Hematopoietic multipotent progenitor cell (in vitro differentiated cells): ENCODE data around the gene ANKRD17. TPM values are rescaled to one million over a fixed set of nuclear protein-coding genes. Genes with fewer than 3 reads are reported as not detected.
"Not testable (repeated sequence)": the region's sequence is repeated elsewhere in the genome, so short reads cannot be mapped to it uniquely, and the experiment has no call there.

ENCODE experiments used
- DNase-seq, 3 donors: peaks; one replicate each; pipeline ENCODE4 v3.0.0-alpha.2; 2011 to 2015; ENCODE audit warnings: low read depth in 2 of 3, low spot score in 2 of 3
- total RNA-seq: library from RNA; depleted of rRNA; stranded (reverse); fragments of >200 nt; gene quantifications from one replicate; pipeline ENCODE4 v1.2.3, GENCODE V29; 2012

The ANKRD17 gene
- total RNA-seq, 1 donor: 58.4 TPM

DNA sequence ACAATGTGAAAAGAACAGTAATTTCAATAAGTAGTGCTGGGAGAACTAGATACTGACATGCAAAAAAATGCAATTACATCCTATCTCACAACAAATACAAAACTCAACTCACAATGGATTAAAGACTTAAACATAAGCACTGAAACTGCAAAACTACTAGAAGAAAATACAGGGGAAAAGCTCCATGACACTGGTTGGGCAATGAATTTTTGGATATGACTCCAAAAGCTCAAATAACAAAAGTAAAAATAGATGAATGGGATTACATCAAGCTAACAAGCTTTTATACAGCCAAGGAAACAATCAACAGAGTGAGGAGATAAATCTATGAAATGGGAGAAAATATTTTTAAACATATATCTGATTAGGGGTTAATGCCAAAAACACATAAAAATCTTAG is 53.1 kb downstream of the ANKRD17 start:
- no peak for DNase-seq

DNA sequence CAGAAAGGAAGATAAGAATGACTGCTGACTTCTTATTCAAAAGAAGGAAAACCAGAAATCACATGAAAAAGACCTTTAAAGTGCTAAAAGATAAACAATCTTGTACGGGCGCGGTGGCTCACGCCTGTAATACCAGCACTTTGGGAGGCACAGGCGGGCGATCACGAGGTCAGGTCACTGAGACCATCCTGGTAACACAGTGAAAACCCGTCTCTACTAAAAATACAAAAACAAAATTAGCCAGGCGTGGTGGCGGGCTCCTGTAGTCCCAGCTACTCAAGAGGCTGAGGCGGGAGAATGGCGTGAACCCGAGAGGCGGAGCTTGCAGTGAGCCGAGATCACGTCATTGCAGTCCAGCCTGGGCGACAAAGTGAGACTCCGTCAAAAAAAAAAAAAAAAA is 54.6 kb downstream of the ANKRD17 start:
- not testable (repeated sequence) for DNase-seq

DNA sequence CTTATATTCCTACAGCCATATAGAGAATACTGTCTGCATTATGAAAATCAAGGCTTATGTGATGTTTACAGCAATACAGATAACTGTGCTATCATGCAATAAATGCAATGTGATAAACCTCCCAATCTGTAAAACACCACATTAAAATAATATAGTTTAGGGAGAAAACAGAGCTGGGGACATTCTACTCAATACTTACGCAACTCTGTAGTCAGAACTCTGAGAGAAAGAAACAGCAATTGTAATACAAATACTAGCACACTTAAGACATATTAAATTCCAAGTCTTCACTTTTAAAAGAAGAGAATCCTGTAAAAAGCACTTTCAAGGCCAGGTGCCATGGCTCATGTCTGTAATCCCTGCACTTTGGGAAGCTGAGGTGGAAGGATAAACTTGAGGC is 61.4 kb downstream of the ANKRD17 start:
- DNase-seq: no peak

DNA sequence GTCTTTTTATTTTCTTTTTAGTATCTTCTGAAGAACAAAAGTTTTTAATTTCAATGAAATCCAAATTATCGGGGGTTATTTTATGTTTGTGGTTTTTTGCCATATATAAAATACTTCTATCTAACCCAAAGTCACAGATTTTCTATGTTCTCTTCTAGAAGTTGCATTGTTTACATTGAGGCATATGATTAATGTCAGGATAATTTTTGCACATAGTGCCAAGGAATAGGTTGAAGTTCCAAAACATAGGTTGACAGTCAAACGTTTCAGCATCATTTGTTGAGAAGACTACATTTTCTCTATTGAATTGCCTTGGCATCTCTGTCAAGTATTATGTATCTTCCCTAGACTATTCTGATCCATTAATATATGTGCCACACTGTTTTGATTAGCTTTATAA is 64.5 kb downstream of the ANKRD17 start:
- DNase-seq: no peak

DNA sequence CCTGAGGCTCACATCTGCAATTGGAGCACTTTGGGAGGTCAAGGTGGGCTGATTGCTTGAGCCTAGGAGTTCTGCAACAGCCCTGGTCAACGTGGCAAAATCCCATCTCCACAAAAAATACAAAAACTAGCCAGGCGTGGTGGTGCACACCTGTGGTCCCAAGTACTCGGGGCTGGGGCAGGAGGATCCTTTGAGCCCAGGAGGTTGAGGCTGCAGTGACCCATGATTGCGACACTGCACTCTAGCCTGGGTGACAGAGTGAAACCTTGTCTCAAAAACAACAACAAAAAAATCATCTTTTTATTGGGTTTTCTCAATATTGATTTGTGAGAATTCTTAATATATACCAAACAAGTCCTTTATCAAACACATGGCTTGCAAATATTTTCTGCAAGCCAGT is 64.9 kb downstream of the ANKRD17 start:
- no peak for DNase-seq

DNA sequence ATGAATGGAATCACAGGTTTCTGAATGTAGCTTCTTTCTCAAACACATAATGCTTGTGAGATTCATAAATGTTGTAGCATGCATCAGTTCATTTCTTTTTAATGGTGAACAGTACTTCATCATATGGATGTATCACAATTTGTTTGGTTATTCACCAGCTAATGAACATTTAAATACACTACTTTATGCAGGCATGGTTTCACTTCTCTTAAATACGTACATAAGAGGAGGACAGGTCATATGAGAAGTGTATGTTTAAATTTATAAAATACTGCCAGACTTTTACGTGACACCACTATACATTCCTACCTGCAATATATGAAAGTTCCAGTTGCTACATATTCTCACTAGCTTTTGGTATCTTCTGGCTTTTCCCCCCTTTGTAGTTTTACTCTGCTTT is 65.4 kb downstream of the ANKRD17 start:
- DNase-seq: no peak

DNA sequence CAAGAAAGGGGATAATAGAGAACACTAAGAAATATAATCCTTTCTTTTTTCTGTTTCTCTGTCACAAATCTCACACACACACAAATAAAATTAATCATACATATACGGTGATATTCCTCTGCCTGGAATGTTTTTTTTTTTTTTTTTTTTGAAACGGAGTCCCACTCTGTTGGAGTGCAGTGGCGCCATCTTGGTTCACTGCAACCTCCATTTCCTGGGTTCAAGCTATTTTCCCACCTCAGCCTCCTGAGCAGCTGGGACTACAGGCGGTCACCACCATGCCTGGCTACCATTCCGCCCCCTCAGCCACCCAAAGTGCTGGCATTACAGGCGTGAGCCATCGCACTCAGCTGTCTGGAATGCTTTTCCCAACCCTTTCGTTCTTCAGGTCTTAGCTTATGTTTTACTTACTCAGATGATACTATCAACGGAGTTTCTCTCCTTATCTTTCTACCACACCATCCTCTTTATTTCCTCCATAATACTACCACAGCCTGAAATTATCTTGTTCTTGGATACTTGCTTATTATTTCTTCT is 69.3 kb downstream of the ANKRD17 start:
- DNase-seq: no peak

DNA sequence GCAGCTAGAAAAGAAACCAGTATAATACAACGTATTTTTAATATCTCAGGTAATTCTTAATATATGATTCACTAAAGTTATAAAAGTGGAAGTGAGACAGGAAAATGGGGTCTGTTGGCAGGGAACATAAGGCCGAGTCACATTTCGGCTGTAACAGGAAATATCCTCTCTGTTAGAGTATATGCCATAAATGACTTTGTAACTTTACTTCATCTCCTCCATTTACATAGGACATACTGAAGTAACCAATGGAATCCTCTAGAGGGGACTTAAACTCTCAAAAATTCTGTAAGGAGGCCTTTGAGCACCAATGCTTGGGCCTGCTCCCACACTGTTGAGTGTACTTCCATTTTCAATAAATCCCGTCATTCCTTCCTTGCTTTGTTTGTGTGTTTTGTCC is 71.3 kb downstream of the ANKRD17 start:
- DNase-seq: peak in 2 of 3 donors; percentile 36 to 49

DNA sequence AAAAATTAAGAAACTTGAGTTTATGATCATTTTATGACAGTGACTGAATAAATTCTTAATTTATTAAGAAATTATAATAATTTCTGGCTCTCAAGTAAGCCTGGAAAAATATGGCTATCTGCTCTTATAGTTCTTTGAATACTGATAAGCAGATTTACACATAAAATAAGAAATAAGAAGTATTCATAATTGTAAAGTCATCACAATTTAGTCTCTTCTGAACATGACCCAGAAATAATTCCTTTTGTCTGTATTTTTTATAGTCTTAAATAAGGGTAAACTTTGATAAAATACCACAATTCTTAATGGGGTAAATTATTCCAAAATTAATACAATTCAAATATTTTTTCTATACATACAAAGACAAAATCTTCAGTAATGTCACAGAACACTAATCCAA is 72.7 kb downstream of the ANKRD17 start:
- DNase-seq: no peak

DNA sequence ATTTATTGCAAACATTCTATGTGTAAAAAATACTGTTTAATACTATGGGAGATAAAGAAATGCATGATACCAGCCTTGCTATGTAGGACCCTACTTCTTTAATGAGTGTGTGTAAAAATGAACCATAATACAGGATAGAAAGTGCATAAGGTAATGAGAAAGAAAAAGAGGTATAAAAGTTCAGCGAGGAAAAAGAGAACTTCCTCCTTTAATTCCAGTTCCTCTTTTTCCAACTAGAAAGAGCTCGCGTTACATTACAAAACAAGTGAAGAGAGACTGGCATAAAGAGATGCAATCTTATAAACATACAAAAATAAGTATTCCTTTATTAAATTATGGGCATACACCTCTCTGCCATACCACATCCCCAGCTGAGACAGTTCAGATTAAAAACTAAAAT is 77.4 kb downstream of the ANKRD17 start:
- DNase-seq: peak in 2 of 3 donors; percentile 37 to 74

DNA sequence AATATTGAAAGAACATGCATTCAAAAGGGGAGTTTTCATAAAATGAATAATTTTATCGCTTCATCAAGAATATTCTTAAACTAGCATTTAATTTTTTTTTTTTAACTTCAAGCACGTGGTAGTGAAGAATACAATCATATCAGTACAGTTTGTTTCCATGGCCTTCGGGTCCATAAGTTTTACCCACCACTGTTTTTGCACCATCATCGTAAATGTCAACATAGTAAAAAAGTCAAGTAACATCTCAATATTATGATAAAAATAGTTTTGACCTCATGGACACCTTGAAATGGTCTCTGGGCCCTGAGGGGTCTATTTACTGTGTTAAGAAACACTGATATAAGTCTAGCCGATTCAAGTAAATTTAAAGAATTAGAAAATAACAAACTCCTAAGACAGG is 80.2 kb downstream of the ANKRD17 start:
- no peak for DNase-seq

DNA sequence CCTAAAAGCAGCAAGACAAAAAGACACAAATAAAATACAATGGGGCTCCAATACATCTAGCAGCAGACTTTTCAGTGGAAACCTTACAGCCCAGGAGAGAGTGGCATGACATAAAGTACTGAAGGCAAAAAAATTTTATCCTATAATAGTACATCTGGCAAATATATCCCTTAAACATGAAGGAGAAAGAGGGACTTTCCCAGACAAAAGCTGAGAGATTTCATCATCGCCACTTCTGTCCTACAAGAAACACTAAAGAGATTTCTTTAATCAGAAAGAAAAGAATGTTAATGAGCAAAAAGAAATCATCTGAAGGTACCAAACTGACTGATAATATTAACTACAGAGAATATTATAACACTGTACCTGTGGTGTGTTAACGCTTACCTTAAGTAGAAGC is 86.4 kb downstream of the ANKRD17 start:
- no peak for DNase-seq

DNA sequence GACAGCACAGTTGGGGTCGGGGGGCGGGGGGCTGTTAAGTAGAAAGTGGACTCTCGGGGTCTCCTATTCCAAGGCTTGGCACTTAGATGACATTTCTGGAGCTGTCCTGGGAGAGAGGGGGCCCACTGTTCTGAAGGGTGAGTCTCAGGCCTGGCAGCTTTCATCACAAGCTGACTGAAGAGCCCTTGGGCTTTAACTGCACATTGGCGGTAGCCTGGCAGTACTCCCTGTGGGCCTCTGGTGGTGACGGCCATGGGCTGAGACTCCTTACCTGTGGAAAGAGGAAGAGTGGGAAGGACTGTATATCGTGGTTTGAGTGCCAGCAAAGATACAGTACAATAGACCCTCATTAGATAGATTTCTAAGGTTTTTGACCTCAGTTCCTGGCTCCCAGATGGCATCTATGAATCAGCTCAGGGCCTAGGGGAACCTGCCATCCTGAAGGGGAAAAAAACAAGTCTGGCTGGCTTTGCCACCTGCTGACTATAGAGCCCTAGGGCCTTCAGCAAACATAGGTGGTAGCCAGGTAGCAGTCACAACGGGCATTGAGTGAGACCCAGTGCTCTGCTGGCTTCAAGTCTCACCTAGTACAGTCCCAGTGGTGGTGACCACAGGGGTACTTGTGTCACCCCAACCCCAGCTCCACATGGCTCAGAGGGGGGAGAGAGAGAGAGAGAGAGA is 87.9 kb downstream of the ANKRD17 start:
- DNase-seq: no peak

DNA sequence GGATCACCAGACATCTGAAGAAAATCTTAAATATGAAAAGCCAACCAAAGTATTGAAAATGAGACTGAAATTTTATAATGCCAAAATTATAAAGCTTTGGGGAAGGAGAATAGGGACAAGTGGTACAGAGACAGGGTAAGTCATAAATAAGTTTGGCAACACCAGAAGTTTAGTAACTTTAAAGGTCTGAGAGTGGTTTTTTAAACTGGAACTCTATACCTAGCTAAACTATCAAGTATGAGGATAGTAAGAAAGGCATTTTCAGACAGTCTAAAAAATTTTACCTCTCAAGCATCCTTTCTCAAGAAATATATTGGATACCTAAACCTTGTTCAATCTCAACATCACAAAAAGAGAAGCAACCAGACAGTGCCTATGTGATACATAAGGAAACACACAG is 92.4 kb downstream of the ANKRD17 start:
- DNase-seq: no peak

DNA sequence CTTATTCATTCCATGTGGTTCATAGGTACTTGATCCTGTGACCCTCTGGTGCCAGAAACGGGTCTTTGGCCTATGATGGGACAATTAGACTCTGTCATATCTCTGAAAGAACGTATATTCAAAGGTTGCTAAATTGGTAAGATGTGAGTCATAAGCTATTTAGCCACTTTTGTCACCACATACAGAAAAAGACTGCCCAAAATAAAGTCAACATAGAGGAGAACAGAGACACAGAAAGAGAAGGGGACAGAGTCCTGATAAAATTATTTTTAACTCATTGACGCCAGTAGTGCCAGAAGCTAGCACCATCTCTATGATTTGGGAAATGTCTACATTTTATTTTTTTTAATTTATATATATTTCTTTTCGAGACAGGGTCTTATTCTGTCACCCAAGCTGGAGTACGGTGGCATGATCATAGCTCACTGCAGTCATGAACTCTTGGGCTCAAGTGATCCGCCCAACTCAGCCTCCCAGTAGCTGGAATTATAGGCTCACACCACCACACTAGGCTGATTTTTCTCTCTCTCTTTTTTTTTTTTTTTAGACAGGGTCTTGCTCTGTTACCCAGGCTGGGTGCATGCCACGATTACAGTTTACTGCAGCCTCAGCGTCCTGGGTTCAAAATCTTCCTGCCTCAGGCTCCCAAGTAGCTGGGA is 96.9 kb downstream of the ANKRD17 start:
- DNase-seq: no peak

DNA sequence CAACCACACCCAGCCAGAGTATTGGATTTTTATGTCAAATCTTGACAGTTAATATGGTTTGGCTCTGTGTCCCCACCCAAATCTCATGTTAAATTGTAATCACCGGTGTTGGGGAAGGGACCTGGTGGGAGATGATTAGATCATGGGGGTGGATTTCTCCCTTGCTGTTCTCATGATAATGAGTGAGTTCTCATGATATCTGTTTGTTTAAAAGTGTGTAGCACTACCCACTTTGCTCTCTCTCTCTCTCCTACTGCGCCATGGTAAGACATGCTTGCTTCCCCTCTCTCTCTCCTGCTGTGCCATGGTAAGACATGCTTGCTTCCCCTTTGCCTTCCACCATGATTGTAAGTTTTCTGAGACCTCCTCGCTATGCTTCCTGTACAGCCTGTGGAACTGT is 102.2 kb downstream of the ANKRD17 start:
- no peak for DNase-seq

DNA sequence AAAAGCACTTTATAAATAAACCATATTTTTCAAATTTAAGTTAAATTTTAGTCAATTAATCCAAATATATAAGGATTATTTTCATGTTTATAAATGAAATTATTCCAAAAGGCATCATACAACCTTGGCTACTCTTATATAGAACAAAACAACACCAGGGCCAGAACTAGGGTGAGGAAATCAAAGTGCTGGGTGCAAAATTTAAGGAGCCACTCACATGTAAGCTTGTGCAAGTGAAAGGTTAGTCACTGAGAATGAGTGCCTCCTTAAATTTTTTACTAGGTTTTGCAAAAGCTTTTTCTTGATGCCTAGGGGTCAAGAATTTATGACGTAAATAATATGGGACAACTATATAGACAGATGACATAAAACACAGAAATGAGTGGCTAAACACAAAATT is 105.7 kb downstream of the ANKRD17 start:
- no peak for DNase-seq

DNA sequence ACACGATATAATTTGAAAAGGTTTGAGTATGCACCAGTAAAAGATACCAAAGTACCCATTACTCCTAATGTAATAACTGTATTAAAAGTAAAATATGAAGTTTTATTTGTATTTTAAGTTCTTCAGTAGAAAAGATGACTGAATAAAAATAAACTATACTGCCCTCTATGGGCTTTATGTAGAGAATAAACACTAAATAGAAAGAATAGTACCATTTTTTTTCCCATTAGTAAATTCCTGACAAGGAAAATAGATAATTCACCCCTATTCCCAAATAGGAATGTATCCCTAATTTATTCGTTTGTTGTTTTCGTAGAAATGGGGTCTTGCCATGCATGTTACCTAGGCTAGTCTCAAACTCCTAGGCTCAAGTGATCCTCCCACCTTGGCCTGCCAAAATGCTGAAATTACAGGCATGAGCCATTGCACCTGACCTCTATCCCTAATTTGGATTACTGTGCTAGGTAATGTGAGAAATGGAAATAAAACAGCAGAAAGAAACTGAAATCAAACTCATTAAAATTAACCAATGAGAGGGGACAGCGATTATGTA is 115.5 kb downstream of the ANKRD17 start:
- DNase-seq: no peak

DNA sequence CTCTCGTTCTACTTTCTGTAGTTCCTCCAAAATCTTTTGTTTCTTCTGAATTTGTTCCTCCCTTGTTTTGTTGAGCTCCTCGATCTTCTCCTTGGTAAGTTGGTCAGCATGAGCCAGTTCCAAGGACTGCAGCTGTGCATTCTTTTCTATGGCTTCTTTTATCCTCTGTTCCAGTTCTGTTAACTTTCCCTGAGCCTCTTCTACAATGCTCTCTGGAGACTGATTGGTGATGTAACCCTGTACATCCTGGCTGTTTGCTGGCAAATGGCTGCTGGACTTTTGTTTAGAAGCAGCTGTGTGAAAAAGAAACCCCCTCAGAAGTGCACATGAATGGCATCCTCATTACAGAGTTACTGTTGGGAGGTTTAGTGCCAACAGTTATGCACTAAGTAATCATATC is 118.6 kb downstream of the ANKRD17 start:
- DNase-seq: no peak

DNA sequence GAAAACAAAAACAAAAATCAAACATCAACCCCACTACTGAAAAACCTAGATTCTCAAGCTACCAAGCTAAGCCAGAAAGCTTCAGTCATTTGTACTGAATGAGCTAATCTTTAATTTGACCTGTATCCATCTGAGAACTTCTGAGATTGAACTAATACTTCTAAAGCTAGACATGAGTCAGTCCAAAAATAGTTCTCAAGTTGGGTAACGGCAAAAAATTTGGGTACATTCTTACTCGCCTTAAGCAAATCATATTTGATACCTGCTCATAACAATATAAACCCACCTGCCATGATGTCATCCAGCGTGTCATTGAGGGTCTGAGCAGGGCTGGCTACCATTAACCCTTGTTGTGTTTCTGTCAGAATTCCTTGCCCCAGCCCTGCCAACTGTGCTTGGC is 119.4 kb downstream of the ANKRD17 start:
- DNase-seq: no peak

DNA sequence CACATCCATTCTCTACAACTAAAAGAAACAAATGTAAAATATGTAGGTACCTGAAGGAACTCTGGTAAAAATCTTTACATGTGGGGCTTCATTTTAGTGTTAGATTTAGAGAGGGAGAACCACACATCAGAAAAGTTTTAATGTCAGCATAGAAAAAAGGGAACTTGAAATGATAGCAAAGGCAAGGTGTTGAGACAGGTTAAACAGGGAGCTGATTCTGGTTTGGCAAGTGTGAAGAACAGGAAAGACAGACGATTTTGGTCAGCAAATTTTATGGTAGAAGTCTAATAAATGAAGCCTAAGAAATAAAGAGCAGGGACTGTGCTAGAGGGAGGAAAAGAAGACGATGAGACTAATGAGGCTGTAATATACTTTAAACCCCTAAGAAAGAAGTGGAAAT is 121.5 kb downstream of the ANKRD17 start:
- DNase-seq: no peak

DNA sequence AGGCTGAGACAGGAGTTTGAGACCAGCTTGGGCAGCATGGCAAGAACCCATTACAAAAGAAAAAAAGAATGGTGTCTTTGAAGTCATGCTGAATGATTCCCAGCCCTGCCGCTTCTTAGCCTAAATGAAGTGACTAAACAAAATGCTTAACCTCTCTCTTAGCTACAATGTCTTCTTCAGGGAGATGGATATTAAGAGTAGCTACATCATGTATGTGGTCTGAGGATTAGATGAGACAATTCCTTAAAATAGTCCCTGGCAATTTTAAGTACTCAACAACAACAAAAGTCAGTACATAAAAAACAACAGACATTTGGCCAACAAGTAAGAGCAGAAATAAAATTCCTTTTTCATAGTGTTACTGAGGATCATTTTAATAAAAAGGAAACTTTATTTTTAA is 124.8 kb downstream of the ANKRD17 start:
- DNase-seq: no peak
